Cardiac fibroblast (primary cell): ENCODE measurements around the gene ADARB1.

Experiments
- DNase-seq, 2 donors: peaks; one replicate each; pipeline versions ENCODE4 v3.0.0 to v3.0.0-alpha.2; 2010; ENCODE audit warnings: low read depth in 2 of 2
- H3K4me3 ChIP-seq, 2 donors: replicated peaks in 1 of 2; 1 replicate in 1 of 2; 2 replicates in 1 of 2; pipeline ENCODE4 v1.5.1; 2011; ENCODE audit warnings: low read depth in 2 of 2, low read length in 2 of 2, mild to moderate bottlenecking in 2 of 2, moderate library complexity in 1 of 2
- TF ChIP-seq, protein P1 (sequence below): IDR thresholded peaks from one replicate; pipeline ENCODE4 v1.5.1; 2011; ENCODE audit warnings: low read depth, mild to moderate bottlenecking, low read length, inconsistent platforms

The ADARB1 gene

GRCh38 chr21:45029948-45030681 is 44.3 kb upstream of the ADARB1 start:
- TF ChIP-seq, protein P1, sequence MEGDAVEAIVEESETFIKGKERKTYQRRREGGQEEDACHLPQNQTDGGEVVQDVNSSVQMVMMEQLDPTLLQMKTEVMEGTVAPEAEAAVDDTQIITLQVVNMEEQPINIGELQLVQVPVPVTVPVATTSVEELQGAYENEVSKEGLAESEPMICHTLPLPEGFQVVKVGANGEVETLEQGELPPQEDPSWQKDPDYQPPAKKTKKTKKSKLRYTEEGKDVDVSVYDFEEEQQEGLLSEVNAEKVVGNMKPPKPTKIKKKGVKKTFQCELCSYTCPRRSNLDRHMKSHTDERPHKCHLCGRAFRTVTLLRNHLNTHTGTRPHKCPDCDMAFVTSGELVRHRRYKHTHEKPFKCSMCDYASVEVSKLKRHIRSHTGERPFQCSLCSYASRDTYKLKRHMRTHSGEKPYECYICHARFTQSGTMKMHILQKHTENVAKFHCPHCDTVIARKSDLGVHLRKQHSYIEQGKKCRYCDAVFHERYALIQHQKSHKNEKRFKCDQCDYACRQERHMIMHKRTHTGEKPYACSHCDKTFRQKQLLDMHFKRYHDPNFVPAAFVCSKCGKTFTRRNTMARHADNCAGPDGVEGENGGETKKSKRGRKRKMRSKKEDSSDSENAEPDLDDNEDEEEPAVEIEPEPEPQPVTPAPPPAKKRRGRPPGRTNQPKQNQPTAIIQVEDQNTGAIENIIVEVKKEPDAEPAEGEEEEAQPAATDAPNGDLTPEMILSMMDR: no peak
- DNase-seq: no peak

DNA sequence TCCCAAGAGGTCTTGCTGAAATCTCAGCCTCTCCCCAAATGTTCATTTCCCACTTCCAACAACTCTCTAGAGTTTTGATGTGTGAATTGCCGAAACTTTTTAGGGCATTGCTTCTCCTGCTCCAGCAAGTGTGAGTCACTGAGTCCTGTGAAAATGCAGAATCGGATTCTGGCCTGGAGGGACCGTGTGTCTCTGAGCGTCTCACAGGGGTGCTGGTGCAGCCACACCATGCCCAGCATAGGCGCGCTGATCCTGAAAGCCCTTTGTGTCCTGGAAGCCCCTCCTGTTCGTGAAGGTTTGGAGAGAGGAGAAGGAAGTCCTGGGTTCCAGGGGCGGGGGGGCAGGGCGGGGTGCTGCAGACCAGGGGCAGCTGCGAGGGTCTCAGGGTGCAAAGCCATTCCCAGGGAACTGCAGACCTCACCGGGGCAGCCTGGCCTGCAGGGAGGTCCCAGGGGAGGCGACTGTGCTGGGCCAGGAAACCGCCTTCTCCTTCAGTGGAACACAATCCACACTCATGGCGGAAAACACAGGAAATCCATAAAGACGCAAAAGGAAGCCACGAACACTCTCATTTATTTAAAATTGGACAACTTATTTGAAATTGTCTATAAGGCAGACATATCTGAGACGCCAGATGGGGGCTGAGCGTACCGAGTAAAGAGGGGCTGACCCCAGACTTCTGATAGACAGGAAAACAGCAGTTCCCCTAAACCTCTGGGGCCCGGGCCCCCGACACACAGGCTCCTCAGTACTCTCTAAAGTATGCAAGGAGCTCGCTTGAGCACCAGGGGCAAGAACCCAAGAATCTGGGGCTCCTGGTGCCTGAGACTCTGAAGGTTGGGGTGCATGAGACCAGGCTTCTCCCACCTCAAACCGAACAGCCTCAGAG is 43.5 kb upstream of the ADARB1 start:
- TF ChIP-seq, protein P1: no peak
- DNase-seq: peak; percentile 41 to 65

More at GRCh38 chr21:45029948-45030681, 44.3 kb upstream of the ADARB1 start:
- H3K4me3 ChIP-seq: no peak overlapping the region

DNA sequence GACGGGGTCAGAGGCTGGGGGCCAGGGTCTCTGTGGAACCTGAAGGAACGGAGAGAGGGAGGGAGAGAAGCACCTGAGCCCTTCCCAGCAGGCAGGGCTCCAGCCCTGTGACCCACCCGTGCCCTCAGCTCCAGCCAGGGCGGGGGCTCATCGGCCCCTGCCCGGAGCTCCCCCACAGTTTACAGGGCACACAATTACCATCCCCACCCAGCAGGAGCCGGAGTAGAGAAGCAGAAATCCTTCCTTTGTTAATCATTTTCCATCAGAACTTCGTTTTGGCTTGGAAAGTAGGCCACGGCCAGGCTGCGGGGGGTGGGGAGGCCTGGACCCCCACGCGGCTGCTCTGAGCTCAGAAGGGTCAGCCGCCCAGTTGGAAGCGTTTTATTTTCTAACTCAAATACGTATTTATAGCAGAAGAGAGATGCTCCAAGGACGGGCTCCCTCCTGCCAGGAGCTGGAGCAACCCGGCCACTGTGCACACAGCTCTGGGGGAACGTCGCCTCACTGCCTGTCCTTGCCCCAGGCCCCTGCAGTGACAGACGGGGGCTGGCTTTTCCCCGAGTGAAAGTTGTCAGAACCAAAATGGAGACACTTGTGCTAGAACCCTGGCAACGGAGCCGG is 42.7 kb upstream of the ADARB1 start:
- no peak for DNase-seq
- TF ChIP-seq, protein P1: no peak
- no peak overlapping the region for H3K4me3 ChIP-seq

More for the DNA sequence above, 43.5 kb upstream of the ADARB1 start:
- H3K4me3 ChIP-seq: no peak overlapping the region

- no peak overlapping the region for H3K4me3 ChIP-seq
- TF ChIP-seq, protein P1: no peak
- no peak for DNase-seq
These were observed 42.0 kb upstream of the ADARB1 start for GRCh38 chr21:45032332-45032731.

DNA sequence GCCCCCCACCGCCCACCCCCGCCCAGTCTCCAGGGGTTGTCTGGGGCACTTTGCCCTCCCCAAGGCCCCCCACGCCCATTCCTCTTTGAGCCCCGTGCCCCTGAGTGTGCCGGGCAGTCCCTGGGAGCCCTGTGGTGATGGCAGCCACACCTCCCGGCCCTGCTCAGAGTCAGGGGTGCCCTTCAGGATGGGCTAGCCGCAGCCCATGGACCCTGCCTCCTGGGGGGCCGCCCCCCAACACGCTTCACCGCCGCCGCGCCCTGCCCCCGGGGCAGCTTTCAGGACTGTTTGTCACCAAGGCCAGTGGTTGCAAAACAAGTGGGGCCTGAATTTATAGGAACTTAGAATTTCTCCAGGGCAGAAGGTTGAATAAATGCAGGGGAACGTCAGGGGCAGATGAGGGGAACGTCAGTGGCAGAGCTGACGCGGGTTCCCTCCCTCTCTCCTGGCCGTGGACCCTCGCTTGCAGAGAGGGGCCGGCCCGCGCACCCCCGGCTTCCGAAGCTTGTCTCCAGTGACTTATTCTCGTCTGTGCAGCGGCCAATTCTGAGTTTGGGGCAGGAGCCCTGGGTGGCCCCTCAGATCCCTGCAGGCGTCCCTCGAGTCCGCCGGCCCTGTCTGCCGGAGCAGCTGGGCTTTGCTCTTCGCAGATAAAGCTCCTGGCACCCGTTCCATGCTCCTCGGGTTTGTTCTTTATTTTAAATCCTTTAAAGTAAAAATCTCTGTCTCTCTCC is 41.2 kb upstream of the ADARB1 start:
- TF ChIP-seq, protein P1: no peak
- DNase-seq: peak in 1 of 2 donors; percentile 56
- no peak overlapping the region for H3K4me3 ChIP-seq
